ENCODE results near the gene TVP23C. TPM values are rescaled to one million over a fixed set of nuclear protein-coding genes. Genes with fewer than 3 reads are reported as not detected.

The TVP23C gene
- total RNA-seq, 1 donor from 2014 or later = 8.9 TPM

GRCh38 chr17:15501282-15501681, 62.0 kb downstream of the TVP23C start:
- Mint-ChIP-seq H3K27ac (no peak overlapping the region), H3K36me3 (ENCODE audit: low read depth) (peaks cover 13% of the 10 kb centered on the region), H3K9me3 (no peaks in the 10 kb centered on the region), H3K27me3 (ENCODE audit: insufficient read depth) (no peaks in the 10 kb centered on the region), H3K4me3 (no peak overlapping the region), H3K4me1 (ENCODE audit: low read depth) (peaks cover 7% of the 10 kb centered on the region)
- intact Hi-C loops (cut with micrococcal nuclease) = no loop called here
- DNase-seq (ENCODE audit: low spot score) = no peak

GRCh38 chr17:15498107-15498506, 65.2 kb downstream of the TVP23C start:
- H3K27ac Mint-ChIP-seq = no peak overlapping the region
- no peaks in the 10 kb centered on the region for H3K27me3 Mint-ChIP-seq (ENCODE audit: insufficient read depth)
- intact Hi-C loops (cut with micrococcal nuclease) = no loop called here
- peaks cover 7% of the 10 kb centered on the region for H3K4me1 Mint-ChIP-seq (ENCODE audit: low read depth)
- no peak for DNase-seq (ENCODE audit: low spot score)
- peaks cover 16% of the 10 kb centered on the region for H3K36me3 Mint-ChIP-seq (ENCODE audit: low read depth)
- no peak overlapping the region for H3K4me3 Mint-ChIP-seq
- no peaks in the 10 kb centered on the region for H3K9me3 Mint-ChIP-seq

GRCh38 chr17:15496735-15497670, 66.3 kb downstream of the TVP23C start:
- intact Hi-C loops (cut with micrococcal nuclease) = no loop called here
- Mint-ChIP-seq H3K36me3 (ENCODE audit: low read depth) (peaks cover 17% of the 10 kb centered on the region), H3K9me3 (no peaks in the 10 kb centered on the region), H3K27ac (no peak overlapping the region), H3K4me1 (ENCODE audit: low read depth) (no peaks in the 10 kb centered on the region), H3K27me3 (ENCODE audit: insufficient read depth) (no peaks in the 10 kb centered on the region), H3K4me3 (no peak overlapping the region)
- DNase-seq (ENCODE audit: low spot score) = no peak

- intact Hi-C loops (cut with micrococcal nuclease) = no loop called here
- Mint-ChIP-seq H3K4me3 (no peak overlapping the region), H3K36me3 (ENCODE audit: low read depth) (peaks cover 13% of the 10 kb centered on the region), H3K9me3 (no peaks in the 10 kb centered on the region), H3K27me3 (ENCODE audit: insufficient read depth) (no peaks in the 10 kb centered on the region), H3K27ac (no peak overlapping the region), H3K4me1 (ENCODE audit: low read depth) (peaks cover 11% of the 10 kb centered on the region)
- no peak for DNase-seq (ENCODE audit: low spot score)
Measured at GRCh38 chr17:15494821-15495220, 68.5 kb downstream of the TVP23C start.

GRCh38 chr17:15493693-15494035, 69.6 kb downstream of the TVP23C start:
- H3K27me3 Mint-ChIP-seq (ENCODE audit: insufficient read depth) = no peaks in the 10 kb centered on the region
- no peak overlapping the region for H3K27ac Mint-ChIP-seq
- no peak overlapping the region for H3K4me3 Mint-ChIP-seq
- intact Hi-C loops (cut with micrococcal nuclease) = no loop called here
- DNase-seq (ENCODE audit: low spot score) = no peak
- H3K4me1 Mint-ChIP-seq (ENCODE audit: low read depth) = peaks cover 11% of the 10 kb centered on the region
- peaks cover 14% of the 10 kb centered on the region for H3K36me3 Mint-ChIP-seq (ENCODE audit: low read depth)
- H3K9me3 Mint-ChIP-seq = no peaks in the 10 kb centered on the region

GRCh38 chr17:15492791-15493692, 70.2 kb downstream of the TVP23C start:
- no peak overlapping the region for H3K4me3 Mint-ChIP-seq
- no peaks in the 10 kb centered on the region for H3K9me3 Mint-ChIP-seq
- no peak overlapping the region for H3K27ac Mint-ChIP-seq
- H3K36me3 Mint-ChIP-seq (ENCODE audit: low read depth) = peaks cover 16% of the 10 kb centered on the region
- peaks cover 11% of the 10 kb centered on the region for H3K4me1 Mint-ChIP-seq (ENCODE audit: low read depth)
- intact Hi-C loops (cut with micrococcal nuclease) = no loop called here
- H3K27me3 Mint-ChIP-seq (ENCODE audit: insufficient read depth) = no peaks in the 10 kb centered on the region
- DNase-seq (ENCODE audit: low spot score) = no peak

- Mint-ChIP-seq H3K27ac (no peak overlapping the region), H3K9me3 (no peaks in the 10 kb centered on the region), H3K4me1 (ENCODE audit: low read depth) (peaks cover 11% of the 10 kb centered on the region), H3K36me3 (ENCODE audit: low read depth) (peaks cover 17% of the 10 kb centered on the region), H3K4me3 (no peak overlapping the region), H3K27me3 (ENCODE audit: insufficient read depth) (no peaks in the 10 kb centered on the region)
- DNase-seq (ENCODE audit: low spot score) = no peak
- intact Hi-C loops (cut with micrococcal nuclease) = no loop called here
Measured at GRCh38 chr17:15492186-15492585, 71.1 kb downstream of the TVP23C start.

GRCh38 chr17:15490634-15491261, 72.5 kb downstream of the TVP23C start:
- peaks cover 9% of the 10 kb centered on the region for H3K36me3 Mint-ChIP-seq (ENCODE audit: low read depth)
- intact Hi-C loops (cut with micrococcal nuclease) = no loop called here
- no peak overlapping the region for H3K4me3 Mint-ChIP-seq
- H3K27ac Mint-ChIP-seq = peak overlapping the region; percentile 19
- peak; percentile 2 for DNase-seq (ENCODE audit: low spot score)
- H3K27me3 Mint-ChIP-seq (ENCODE audit: insufficient read depth) = no peaks in the 10 kb centered on the region
- H3K9me3 Mint-ChIP-seq = no peaks in the 10 kb centered on the region
- peaks cover 11% of the 10 kb centered on the region for H3K4me1 Mint-ChIP-seq (ENCODE audit: low read depth)

GRCh38 chr17:15488557-15488956, 74.7 kb downstream of the TVP23C start:
- peaks cover 11% of the 10 kb centered on the region for H3K4me1 Mint-ChIP-seq (ENCODE audit: low read depth)
- no peak overlapping the region for H3K4me3 Mint-ChIP-seq
- H3K9me3 Mint-ChIP-seq = no peaks in the 10 kb centered on the region
- intact Hi-C loops (cut with micrococcal nuclease) = no loop called here
- H3K27ac Mint-ChIP-seq = no peak overlapping the region
- peaks cover 9% of the 10 kb centered on the region for H3K36me3 Mint-ChIP-seq (ENCODE audit: low read depth)
- DNase-seq (ENCODE audit: low spot score) = no peak
- no peaks in the 10 kb centered on the region for H3K27me3 Mint-ChIP-seq (ENCODE audit: insufficient read depth)

- Mint-ChIP-seq H3K36me3 (ENCODE audit: low read depth) (peaks cover 6% of the 10 kb centered on the region), H3K4me1 (ENCODE audit: low read depth) (no peaks in the 10 kb centered on the region), H3K27ac (no peak overlapping the region), H3K9me3 (no peaks in the 10 kb centered on the region), H3K4me3 (no peak overlapping the region), H3K27me3 (ENCODE audit: insufficient read depth) (no peaks in the 10 kb centered on the region)
- intact Hi-C loops (cut with micrococcal nuclease) = no loop called here
- no peak for DNase-seq (ENCODE audit: low spot score)
Measured at GRCh38 chr17:15485045-15485444, 78.2 kb downstream of the TVP23C start.

GRCh38 chr17:15483431-15483830, 79.9 kb downstream of the TVP23C start:
- Mint-ChIP-seq H3K27me3 (ENCODE audit: insufficient read depth) (no peaks in the 10 kb centered on the region), H3K27ac (no peak overlapping the region), H3K36me3 (ENCODE audit: low read depth) (peaks cover 2% of the 10 kb centered on the region), H3K4me1 (ENCODE audit: low read depth) (no peaks in the 10 kb centered on the region), H3K4me3 (no peak overlapping the region), H3K9me3 (no peaks in the 10 kb centered on the region)
- DNase-seq (ENCODE audit: low spot score) = no peak
- intact Hi-C loops (cut with micrococcal nuclease) = no loop called here

GRCh38 chr17:15482476-15482875, 80.8 kb downstream of the TVP23C start:
- H3K4me1 Mint-ChIP-seq (ENCODE audit: low read depth) = no peaks in the 10 kb centered on the region
- H3K36me3 Mint-ChIP-seq (ENCODE audit: low read depth) = no peaks in the 10 kb centered on the region
- intact Hi-C loops (cut with micrococcal nuclease) = no loop called here
- H3K27me3 Mint-ChIP-seq (ENCODE audit: insufficient read depth) = no peaks in the 10 kb centered on the region
- no peaks in the 10 kb centered on the region for H3K9me3 Mint-ChIP-seq
- DNase-seq (ENCODE audit: low spot score) = no peak
- no peak overlapping the region for H3K27ac Mint-ChIP-seq
- H3K4me3 Mint-ChIP-seq = no peak overlapping the region

- Mint-ChIP-seq H3K9me3 (no peaks in the 10 kb centered on the region), H3K27me3 (ENCODE audit: insufficient read depth) (no peaks in the 10 kb centered on the region), H3K4me1 (ENCODE audit: low read depth) (no peaks in the 10 kb centered on the region), H3K27ac (no peak overlapping the region), H3K4me3 (no peak overlapping the region), H3K36me3 (ENCODE audit: low read depth) (no peaks in the 10 kb centered on the region)
- no peak for DNase-seq (ENCODE audit: low spot score)
- intact Hi-C loops (cut with micrococcal nuclease) = no loop called here
Measured at GRCh38 chr17:15481481-15481880, 81.8 kb downstream of the TVP23C start.

Measured in activated T-helper 1 cell treated with anti-CD3 and anti-CD28 coated beads, Interleukin-12 subunit alpha, Interleukin-12 subunit beta, Interleukin-2, Interleukin-4 antibody, amounts not matched to agents 30 ng/mL and 10 ng/mL and 1 ng/mL, durations not matched to agents 14 hours and 24 hours and 36 hours (primary cell).